Bronchial epithelial cell (primary cell): ENCODE measurements around the gene BRD4. TPM values are rescaled to one million over a fixed set of nuclear protein-coding genes. Genes with fewer than 3 reads are reported as not detected.

Source experiments
- DNase-seq: peaks from one replicate; pipeline ENCODE4 v3.0.0-alpha.2; 2010; ENCODE audit warnings: low read depth
- FAIRE-seq: peaks from 2 replicates; lab custom pipeline; 2011; peaks lifted over from hg19 to GRCh38; lab: Jason Lieb, UNC
- H3K27me3 ChIP-seq: 2 replicates; pipeline ENCODE4 v1.5.1; 2011; ENCODE audit warnings: low read length; ENCODE audit not compliant: control insufficient read depth, insufficient read depth
- H3K36me3 ChIP-seq: 2 replicates; pipeline ENCODE4 v1.5.1; 2011; ENCODE audit warnings: low read length; ENCODE audit not compliant: control insufficient read depth, insufficient read depth
- H3K4me3 ChIP-seq: 2 replicates; pipeline ENCODE4 v1.5.1; 2011; ENCODE audit warnings: mild to moderate bottlenecking, low read depth, low read length, control low read depth
- CTCF ChIP-seq: IDR thresholded peaks from 2 replicates; pipeline ENCODE4 v1.5.1; 2011; ENCODE audit warnings: mild to moderate bottlenecking, moderate library complexity, low read length, control low read depth, inconsistent platforms; ENCODE audit not compliant: insufficient read depth, severe bottlenecking
- total RNA-seq: library from RNA; depleted of rRNA; stranded (reverse); fragments of >200 nt; gene quantifications from 2 replicates; pipeline ENCODE4 v1.2.1, GENCODE V29; 2014

BRD4 gene
- total RNA-seq, 1 donor from 2014 or later: 12.1 TPM

GRCh38 chr19:15197275-15197941, 134.9 kb downstream of the BRD4 start:
- H3K4me3 ChIP-seq: no peak overlapping the region
- no peak for TF ChIP-seq CTCF
- H3K27me3 ChIP-seq: no peaks in the 10 kb centered on the region
- peaks cover 22% of the 10 kb centered on the region for H3K36me3 ChIP-seq
- no peak for FAIRE-seq
- DNase-seq: no peak

DNA sequence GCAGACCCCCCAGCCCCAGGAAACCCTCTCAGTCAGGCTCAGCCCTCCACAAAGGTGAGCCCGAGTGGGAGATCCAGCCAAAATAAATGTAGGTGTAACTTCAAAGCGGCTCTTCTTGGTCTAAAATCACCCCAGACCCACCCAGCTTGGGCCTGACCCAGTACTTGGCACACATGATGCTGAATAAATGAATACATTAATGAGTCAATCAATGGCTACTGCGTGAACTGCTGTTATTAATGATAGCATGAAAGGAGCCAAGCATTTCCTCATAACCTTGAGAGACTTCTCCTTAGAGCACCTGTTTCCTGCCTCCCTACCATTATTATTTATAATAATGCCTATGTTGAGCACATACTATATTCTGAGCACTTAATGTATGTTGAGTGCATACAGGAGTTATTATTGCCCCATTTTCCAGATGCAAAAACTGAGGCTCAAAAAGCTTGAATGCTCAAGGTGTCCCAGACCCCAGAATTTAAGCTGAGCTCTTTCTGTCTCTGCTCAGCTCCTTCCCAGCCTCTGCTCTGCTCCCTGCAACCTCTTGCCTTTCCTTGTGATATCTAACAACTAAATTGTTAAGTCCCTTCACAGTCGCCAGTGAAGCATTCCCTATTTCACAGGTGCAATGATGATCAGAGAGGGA, 135.9 kb downstream of the BRD4 start:
- no peak overlapping the region for H3K4me3 ChIP-seq

DNA sequence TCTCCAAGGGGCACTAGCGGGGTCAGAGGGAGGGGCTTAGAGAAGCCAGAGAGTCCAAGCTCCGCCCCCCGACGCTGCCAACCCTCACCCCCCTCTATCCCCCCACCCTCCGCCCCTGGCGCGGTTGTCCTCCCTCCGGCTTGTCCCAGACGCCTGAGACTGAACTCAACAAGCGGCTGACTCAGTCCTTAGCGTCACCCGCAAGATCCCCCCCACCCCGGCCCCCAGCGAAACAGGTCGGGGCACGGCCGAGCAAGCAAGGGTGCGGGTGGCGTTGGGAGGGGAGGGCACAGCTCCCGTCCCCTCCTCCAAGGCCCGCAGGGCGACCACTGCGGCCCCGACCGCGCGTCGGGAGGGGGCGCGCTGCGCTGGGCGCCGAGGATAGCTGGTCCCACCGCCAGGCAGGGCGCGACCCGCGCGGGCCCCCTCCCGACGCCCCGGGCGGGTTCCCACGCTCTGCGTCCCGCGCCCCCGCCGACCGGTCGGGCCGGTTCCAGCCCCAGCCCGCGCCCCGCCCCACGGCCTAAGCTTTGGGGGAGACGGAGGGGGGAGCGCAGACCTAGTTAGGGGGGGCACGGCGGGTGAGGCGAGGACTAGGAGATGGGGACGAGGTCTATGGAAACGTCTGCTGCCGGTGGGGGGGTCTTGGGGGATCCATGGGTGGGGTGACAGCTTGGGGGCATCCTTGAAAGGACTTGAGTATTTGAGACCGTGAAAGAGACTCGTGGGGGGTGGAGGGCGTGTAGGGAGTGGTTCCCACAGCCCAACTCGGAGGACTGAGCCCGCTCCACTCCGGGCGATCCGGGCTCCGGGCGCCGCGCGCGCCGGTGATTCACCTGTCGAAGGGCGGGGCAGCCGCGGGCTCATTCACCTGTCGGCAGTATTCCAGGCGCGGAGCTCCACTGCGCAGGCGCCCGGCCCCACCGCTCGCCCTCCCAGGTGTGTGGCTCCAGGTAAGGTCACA, 136.7 kb downstream of the BRD4 start:
- TF ChIP-seq CTCF: peak; percentile 36
- DNase-seq: peak; percentile 84
- FAIRE-seq: no peak
- Histone ChIP-seq H3K27me3 (no peaks in the 10 kb centered on the region), H3K36me3 (peaks cover 37% of the 10 kb centered on the region), H3K4me3 (peak overlapping the region; percentile 35)

More for the DNA sequence above, 135.9 kb downstream of the BRD4 start:
- FAIRE-seq: no peak
- H3K36me3 ChIP-seq: peaks cover 31% of the 10 kb centered on the region
- no peaks in the 10 kb centered on the region for H3K27me3 ChIP-seq
- peak; percentile 35 for DNase-seq
- TF ChIP-seq CTCF: no peak

DNA sequence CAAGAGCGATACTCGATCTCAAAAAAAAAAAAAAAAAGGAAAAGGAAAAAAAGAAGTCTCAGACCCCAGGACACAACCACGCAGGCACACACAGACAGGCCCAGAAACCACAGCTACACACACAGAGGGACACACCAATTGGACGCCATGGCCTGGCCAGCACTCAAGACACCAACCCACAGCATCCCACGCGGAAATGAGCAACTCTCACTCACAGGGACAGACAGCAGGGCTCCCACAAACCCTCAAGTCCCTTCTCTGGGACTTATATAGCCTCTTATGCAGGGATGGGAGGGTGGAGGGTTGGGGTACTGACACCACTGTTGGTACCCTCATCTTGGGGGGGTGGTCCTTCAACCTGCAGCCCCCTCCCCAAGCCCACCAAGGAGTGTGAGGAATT, 137.4 kb downstream of the BRD4 start:
- DNase-seq (peak; percentile 61), FAIRE-seq (no peak)
- no peak for TF ChIP-seq CTCF
- Histone ChIP-seq H3K4me3 (peak overlapping the region; percentile 35), H3K36me3 (peaks cover 42% of the 10 kb centered on the region), H3K27me3 (no peaks in the 10 kb centered on the region)

- peaks cover 49% of the 10 kb centered on the region for H3K36me3 ChIP-seq
- H3K27me3 ChIP-seq: no peaks in the 10 kb centered on the region
- H3K4me3 ChIP-seq: no peak overlapping the region
- no peak for TF ChIP-seq CTCF
- no peak for FAIRE-seq
- no peak for DNase-seq
These were observed 140.4 kb downstream of the BRD4 start for GRCh38 chr19:15191982-15192381.
